ENCODE results near the gene FHOD1.

DNA sequence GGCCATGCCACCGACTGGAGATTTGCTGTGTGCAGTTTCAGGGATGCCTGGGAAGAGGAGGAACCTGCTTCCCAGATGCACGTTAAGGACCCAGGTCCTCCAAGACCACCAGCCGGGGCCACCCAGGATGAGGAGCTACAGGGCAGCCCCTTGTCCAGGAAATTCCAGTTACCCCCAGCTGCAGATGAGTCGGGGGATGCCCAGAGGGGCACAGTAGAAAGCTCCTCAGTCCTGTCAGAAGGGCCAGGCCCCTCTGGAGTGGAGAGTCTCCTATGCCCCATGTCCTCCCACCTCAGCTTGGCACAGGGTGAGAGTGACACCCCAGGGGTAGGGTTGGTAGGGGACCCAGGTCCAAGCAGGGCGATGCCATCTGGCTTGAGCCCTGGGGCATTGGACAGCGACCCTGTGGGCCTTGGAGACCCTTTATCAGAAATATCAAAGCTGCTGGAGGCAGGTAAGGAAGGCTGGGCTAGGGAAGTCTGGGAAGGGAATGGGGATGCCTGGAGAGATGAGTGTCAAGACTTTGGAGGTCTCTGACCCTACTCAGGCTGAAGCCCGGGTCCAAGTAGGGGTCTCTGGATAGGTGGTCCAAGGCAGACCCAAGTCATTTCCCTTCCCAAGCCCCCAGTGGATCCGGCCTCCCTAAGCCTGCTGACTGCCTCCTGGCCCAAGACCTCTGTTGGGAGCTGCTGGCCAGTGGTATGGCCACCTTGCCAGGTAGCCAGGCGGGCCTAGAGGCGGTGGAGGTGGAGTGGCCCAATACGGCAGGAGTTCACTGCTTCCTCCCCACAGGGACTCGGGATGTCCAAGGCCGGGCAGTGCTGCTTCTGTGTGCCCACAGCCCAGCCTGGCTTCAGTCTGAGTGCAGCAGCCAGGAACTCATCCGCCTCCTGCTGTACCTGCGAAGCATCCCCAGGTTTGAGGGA, 33.1 kb upstream of the FHOD1 start:
- TF ChIP-seq CTCF (IDR thresholded peaks at IDR 0.05): no peak
- no peak for TF ChIP-seq EZH2 (IDR thresholded peaks at IDR 0.05; ENCODE audit: borderline replicate concordance, insufficient read depth, low read depth, low read length, poor library complexity, severe bottlenecking)

Measured in B cell (primary cell).